Keratinocyte (primary cell): ENCODE results near the gene ACVR2B.

Experiments
- CTCF ChIP-seq, 3 experiments: IDR thresholded peaks in 1 of 3; conservative IDR thresholded peaks in 1 of 3; optimal IDR thresholded peaks in 1 of 3; 2 replicates in 2 of 3; 3 replicates in 1 of 3; pipeline versions ENCODE3 to v1.5.1; 2011; ENCODE audit warnings: low read length in 3 of 3, mild to moderate bottlenecking in 3 of 3, moderate library complexity in 2 of 3, control low read depth in 1 of 3, inconsistent platforms in 1 of 3; ENCODE audit not compliant: insufficient read depth in 2 of 3; ENCODE audit errors: extremely low read depth in 1 of 3
- EZH2 ChIP-seq: IDR thresholded peaks from one replicate; pipeline ENCODE4 v1.6.1; 2012; ENCODE audit warnings: inconsistent platforms, mild to moderate bottlenecking, low read length, moderate library complexity

GRCh38 chr3:38458796-38459498 is 5.3 kb downstream of the ACVR2B start:
- TF ChIP-seq CTCF (optimal IDR thresholded peaks at IDR 0.05 in 1 of 3, IDR thresholded peaks at IDR 0.05 in 1 of 3, conservative IDR thresholded peaks at IDR 0.05 in 1 of 3; ENCODE audit: extremely low read depth in 1 of 3, insufficient read depth in 2 of 3, low read length in 3 of 3) (no peak), EZH2 (no peak)
